ENCODE data around the gene IRF1. TPM values are rescaled to one million over a fixed set of nuclear protein-coding genes. Genes with fewer than 3 reads are reported as not detected.

The IRF1 gene
- total and polyA plus RNA-seq, 10 donors, result 57.9 to 307 (median 160) TPM

DNA sequence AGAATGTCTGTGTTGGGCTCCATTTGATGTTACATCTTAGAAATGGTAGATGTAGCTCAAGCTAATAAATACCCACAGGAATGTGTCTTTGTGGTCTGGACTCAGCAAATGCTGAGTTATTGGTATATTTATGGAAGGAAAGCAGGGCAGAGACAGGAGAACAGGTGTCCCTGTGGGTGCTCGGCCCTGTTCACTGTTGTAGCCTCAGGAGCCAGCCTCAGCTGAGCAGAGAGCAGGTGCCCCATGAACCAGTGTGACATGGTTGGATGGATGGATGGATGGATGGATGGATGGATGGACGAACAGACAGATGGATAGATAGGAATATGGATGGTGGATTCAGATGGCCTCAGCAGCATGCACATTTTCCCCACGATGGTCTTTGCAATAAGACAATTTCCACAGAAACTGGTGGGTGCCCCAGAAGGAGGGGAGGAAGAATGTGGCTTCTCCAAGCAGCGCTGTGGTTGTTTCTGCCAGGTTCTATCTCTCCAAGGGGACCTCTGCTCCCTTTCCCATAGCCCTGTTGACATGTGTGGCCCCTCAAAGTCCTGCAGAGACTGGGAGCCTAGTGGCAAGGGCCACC, 8.2 kb upstream of the IRF1 start:
- H3K4me1 ChIP-seq, result peaks cover 33 to 99% (median 74%) of the 10 kb centered on the region in 6 donors
- H3K9me3 ChIP-seq, result no peaks in the 10 kb centered on the region
- TF ChIP-seq POLR2A (IDR thresholded peaks at IDR 0.05) (no peak), POLR2AphosphoS5 (IDR thresholded peaks at IDR 0.05) (no peak), CTCF (IDR thresholded peaks at IDR 0.05 in 8 of 11, conservative IDR thresholded peaks at IDR 0.05 in 3 of 11) (no peak)
- intact Hi-C loops (cut with DNase I; ENCODE audit: low total_unique reads), result no loop called here
- 76 to 86% (median 85%) methylated on average over 4 of the region's 4 CpGs for WGBS, 5 donors
- H3K4me3 ChIP-seq, result no peak overlapping the region
- peak overlapping the region; percentile 45 to 100 (median 98) for H3K27ac ChIP-seq
- DNase-seq, result no peak
- H3K36me3 ChIP-seq, result no peaks in the 10 kb centered on the region
- no peaks in the 10 kb centered on the region for H3K27me3 ChIP-seq (replicated peaks in 1 of 7)

- DNase-seq, result peak; percentile 78
- intact Hi-C loops (cut with DNase I; ENCODE audit: low total_unique reads), result no loop called here
- Histone ChIP-seq H3K4me3 (no peak overlapping the region), H3K9me3 (no peaks in the 10 kb centered on the region), H3K27ac (peak overlapping the region; percentile 90 to 100 (median 98)), H3K36me3 (no peaks in the 10 kb centered on the region), H3K27me3 (replicated peaks in 1 of 7) (no peaks in the 10 kb centered on the region), H3K4me1 (peaks cover 33 to 99% (median 78%) of the 10 kb centered on the region in 6 donors)
- TF ChIP-seq CTCF (IDR thresholded peaks at IDR 0.05 in 8 of 11, conservative IDR thresholded peaks at IDR 0.05 in 3 of 11) (no peak), POLR2AphosphoS5 (IDR thresholded peaks at IDR 0.05) (no peak), POLR2A (IDR thresholded peaks at IDR 0.05) (no peak)
- WGBS, 5 donors, result 63 to 89% (median 78%) methylated on average over 2 to 3 of the region's 3 CpGs
Measured at GRCh38 chr5:132498152-132498551, 7.6 kb upstream of the IRF1 start.

DNA sequence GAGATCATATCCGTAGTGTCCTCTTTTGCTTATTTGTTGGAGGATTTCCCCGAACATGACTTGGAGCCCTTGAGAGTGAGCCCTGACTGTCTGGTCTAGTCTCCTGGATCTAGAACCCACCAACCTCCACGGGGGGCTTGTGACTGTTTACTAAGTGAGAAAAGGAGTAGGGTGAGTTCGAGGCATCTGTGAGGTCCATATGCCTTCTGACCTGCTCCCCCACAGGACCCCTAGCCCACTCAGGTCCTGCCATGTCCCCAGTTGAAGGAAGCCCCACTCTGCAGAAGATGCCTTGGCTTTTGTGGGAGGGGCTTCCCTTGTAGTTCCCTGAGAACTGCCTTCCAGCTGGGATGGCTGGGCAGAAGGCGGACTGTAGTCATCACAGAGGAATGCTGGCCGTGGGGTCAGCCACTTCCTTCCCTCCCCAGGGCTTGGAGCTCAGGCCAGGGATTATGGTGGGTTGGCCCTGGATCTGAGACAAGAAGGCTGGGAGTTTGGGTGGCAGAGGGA, 7.0 kb upstream of the IRF1 start:
- peak overlapping the region in 6 of 8 donors; percentile 65 to 90 (median 79) for H3K4me3 ChIP-seq
- DNase-seq, result peak; percentile 83

GRCh38 chr5:132496631-132497487, 6.3 kb upstream of the IRF1 start:
- no peaks in the 10 kb centered on the region for H3K36me3 ChIP-seq
- TF ChIP-seq POLR2AphosphoS5 (IDR thresholded peaks at IDR 0.05) (peak; percentile 59 to 87 (median 86)), POLR2A (IDR thresholded peaks at IDR 0.05) (peak in 1 of 3 donors; percentile 5), CTCF (IDR thresholded peaks at IDR 0.05 in 8 of 11, conservative IDR thresholded peaks at IDR 0.05 in 3 of 11) (peak in 1 of 11 experiments; percentile 10)
- WGBS, 5 donors, result 4 to 9% (median 4%) methylated on average over 22 to 62 of the region's 62 CpGs
- peak overlapping the region; percentile 39 to 90 (median 75) for H3K4me3 ChIP-seq
- no peaks in the 10 kb centered on the region for H3K9me3 ChIP-seq
- no peaks in the 10 kb centered on the region for H3K27me3 ChIP-seq (replicated peaks in 1 of 7)
- intact Hi-C loops (cut with DNase I; ENCODE audit: low total_unique reads), result no loop called here
- DNase-seq, result peak; percentile 97
- H3K27ac ChIP-seq, result peak overlapping the region; percentile 90 to 100 (median 98)
- peaks cover 36 to 99% (median 78%) of the 10 kb centered on the region in 6 donors for H3K4me1 ChIP-seq

More for the DNA sequence above, 7.0 kb upstream of the IRF1 start:
- intact Hi-C loops (cut with DNase I; ENCODE audit: low total_unique reads), result no loop called here
- H3K4me1 ChIP-seq, result peaks cover 33 to 99% (median 78%) of the 10 kb centered on the region in 6 donors
- no peaks in the 10 kb centered on the region for H3K36me3 ChIP-seq
- TF ChIP-seq POLR2AphosphoS5 (IDR thresholded peaks at IDR 0.05) (peak in 2 of 3 donors; percentile 56 to 68), POLR2A (IDR thresholded peaks at IDR 0.05) (no peak)
- no peaks in the 10 kb centered on the region for H3K27me3 ChIP-seq (replicated peaks in 1 of 7)
- 57 to 70% (median 65%) methylated on average over 6 of the region's 6 CpGs for WGBS, 5 donors
- H3K27ac ChIP-seq, result peak overlapping the region; percentile 90 to 100 (median 98)
- H3K9me3 ChIP-seq, result no peaks in the 10 kb centered on the region
